NOMO-1 (cell line): ENCODE data around the gene EOLA1.
"Not testable (repeated sequence)": the region's sequence is repeated elsewhere in the genome, so short reads cannot be mapped to it uniquely, and the experiment has no call there.

Experiments used
- DNase-seq, 2 experiments: peaks; one replicate each; lab custom pipeline; 2025; ENCODE audit not compliant: unreplicated experiment in 2 of 2; lab: John Stamatoyannopoulos, UW

EOLA1 gene

GRCh38 chrX:149539283-149540130 is 1.3 kb upstream of the EOLA1 start:
- peak; percentile 73 to 89 for DNase-seq

- DNase-seq, result peak; percentile 60 to 79
These were observed 636 bp upstream of the EOLA1 start for GRCh38 chrX:149540131-149540620.

- DNase-seq, result no peak
These were observed 772 bp downstream of the EOLA1 start for GRCh38 chrX:149541521-149542047.

GRCh38 chrX:149545545-149546543 is 5.0 kb downstream of the EOLA1 start:
- not testable (repeated sequence) for DNase-seq

GRCh38 chrX:149546962-149547361 is 6.2 kb downstream of the EOLA1 start:
- DNase-seq, result not testable (repeated sequence)

GRCh38 chrX:149547782-149548181 is 7.0 kb downstream of the EOLA1 start:
- DNase-seq, result not testable (repeated sequence)

GRCh38 chrX:149549701-149550100 is 8.9 kb downstream of the EOLA1 start, which contains the start of gene HSFX3:
Gene HSFX3 (minus strand): TSS chrX:149549924. CDS start chrX:149549852, 72 bp downstream.
- not testable (repeated sequence) for DNase-seq

GRCh38 chrX:149550454-149550853 is 9.6 kb downstream of the EOLA1 start:
- DNase-seq, result not testable (repeated sequence)

- not testable (repeated sequence) for DNase-seq
These were observed 10.6 kb downstream of the EOLA1 start for GRCh38 chrX:149551245-149551938.

- DNase-seq, result not testable (repeated sequence)
These were observed 11.1 kb downstream of the EOLA1 start for GRCh38 chrX:149551939-149552248.

- not testable (repeated sequence) for DNase-seq
These were observed 14.4 kb downstream of the EOLA1 start for GRCh38 chrX:149555251-149555650.

GRCh38 chrX:149563359-149563758 is 22.5 kb downstream of the EOLA1 start:
- no peak for DNase-seq

GRCh38 chrX:149567621-149568417 is 27.0 kb downstream of the EOLA1 start:
- DNase-seq, result no peak

GRCh38 chrX:149568701-149569296 is 28.0 kb downstream of the EOLA1 start:
- DNase-seq, result no peak

GRCh38 chrX:149569770-149570169 is 29.0 kb downstream of the EOLA1 start:
- DNase-seq, result no peak

- no peak for DNase-seq
These were observed 29.9 kb downstream of the EOLA1 start for GRCh38 chrX:149570668-149571067.

- DNase-seq, result no peak
These were observed 31.0 kb downstream of the EOLA1 start for GRCh38 chrX:149571770-149572169.

GRCh38 chrX:149572743-149573142 is 31.9 kb downstream of the EOLA1 start:
- DNase-seq, result no peak

- DNase-seq, result not testable (repeated sequence)
These were observed 32.6 kb downstream of the EOLA1 start for GRCh38 chrX:149573456-149573855.
